OCI-LY7 (cell line): ENCODE measurements around the gene HPSE2. TPM values are rescaled to one million over a fixed set of nuclear protein-coding genes. Genes with fewer than 3 reads are reported as not detected.

Experiments used
- BruUV-seq: library from RNA; stranded (reverse); fragments of 400-500 nt; replicated peaks from 2 replicates; lab custom pipeline; 2021; lab: Mats Ljungman, UMichigan
- CTCF ChIA-PET: fragments of 300-600 bp; sonication (Branson Sonifier 250); formaldehyde crosslinking; loops from one replicate; lab custom pipeline; 2022; ENCODE audit warnings: antibody characterized with exemption; ENCODE audit not compliant: unreplicated experiment; lab: Charles Lee
- POLR2A ChIA-PET: fragments of 300-600 bp; sonication (Branson Sonifier 250); formaldehyde crosslinking; loops from one replicate; lab custom pipeline; 2022; ENCODE audit warnings: antibody characterized with exemption; lab: Charles Lee
- DNase-seq: peaks from one replicate; pipeline ENCODE4 v3.0.0-alpha.2; 2015; ENCODE audit warnings: low spot score
- H2AFZ ChIP-seq: fragments of 200-600 bp; sonication (generic), shearing (Covaris generic); 2 replicates; pipeline ENCODE4 v1.6.1; 2014; ENCODE audit warnings: mild to moderate bottlenecking, antibody characterized with exemption, low read length, moderate library complexity
- H3K27ac ChIP-seq: fragments of 200-600 bp; sonication (generic); 2 replicates; pipeline ENCODE4 v1.5.1; 2014; ENCODE audit warnings: mixed run types, low read depth, mild to moderate bottlenecking, moderate library complexity, low read length, inconsistent platforms; ENCODE audit not compliant: poor library complexity, severe bottlenecking
- H3K36me3 ChIP-seq: fragments of 200-600 bp; sonication (generic); 2 replicates; pipeline ENCODE4 v1.6.1; 2014; ENCODE audit warnings: mild to moderate bottlenecking, antibody characterized with exemption, low read length, moderate library complexity, mixed read lengths; ENCODE audit not compliant: insufficient read depth
- H3K4me1 ChIP-seq: fragments of 200-600 bp; sonication (generic); 2 replicates; pipeline ENCODE4 v1.5.1; 2014; ENCODE audit warnings: mild to moderate bottlenecking, low read length; ENCODE audit not compliant: insufficient read depth, poor library complexity, severe bottlenecking
- H3K4me2 ChIP-seq: fragments of 200-600 bp; sonication (generic); 2 replicates; pipeline ENCODE4 v1.6.1; 2014; ENCODE audit warnings: mild to moderate bottlenecking, low read length
- H3K4me3 ChIP-seq: fragments of 200-600 bp; sonication (generic); 2 replicates; pipeline ENCODE4 v1.5.1; 2014; ENCODE audit warnings: mild to moderate bottlenecking, low read depth, low read length; ENCODE audit not compliant: poor library complexity, severe bottlenecking
- H3K79me2 ChIP-seq: fragments of 200-600 bp; sonication (generic); 2 replicates; pipeline ENCODE4 v1.6.1; 2016; ENCODE audit warnings: low read depth, mild to moderate bottlenecking, low read length, moderate library complexity, mixed read lengths; ENCODE audit not compliant: insufficient read depth
- H3K9me2 ChIP-seq: fragments of 200-600 bp; sonication (generic); 2 replicates; pipeline ENCODE4 v1.6.1; 2016; ENCODE audit warnings: mild to moderate bottlenecking, low read length, mixed read lengths; ENCODE audit not compliant: insufficient read depth
- H3K9me3 ChIP-seq: fragments of 200-600 bp; sonication (generic); 2 replicates; pipeline ENCODE4 v1.6.1; 2014; ENCODE audit warnings: mild to moderate bottlenecking, mixed run types, low read length, mixed read lengths
- H4K20me1 ChIP-seq: fragments of 200-600 bp; sonication (generic); 2 replicates; pipeline ENCODE4 v1.6.1; 2014; ENCODE audit warnings: mild to moderate bottlenecking, antibody characterized with exemption, low read length, moderate library complexity, mixed read lengths; ENCODE audit not compliant: insufficient read depth
- EZH2phosphoT487 ChIP-seq: fragments of 200-600 bp; sonication (generic); IDR thresholded peaks from 2 replicates; pipeline ENCODE4 v1.6.1; 2018; ENCODE audit warnings: low read depth, borderline replicate concordance, mild to moderate bottlenecking, mixed run types, antibody characterized with exemption, low read length, moderate library complexity, mixed read lengths
- intact Hi-C: fragments of 100-400 bp; cut with micrococcal nuclease; formaldehyde crosslinking; loops from one replicate; pipeline ENCODE4 v1.10.0; 2022; ENCODE audit not compliant: unreplicated experiment
- total RNA-seq, 2 experiments: library from RNA; depleted of rRNA in 1 of 2; stranded (reverse); fragments of >200 nt in 1 of 2; shearing (Covaris generic) in 1 of 2; gene quantifications; 2 replicates each; pipeline ENCODE4 v1.2.3, GENCODE V29; 2014 to 2022
- TF ChIP-seq, protein P1 (sequence below): fragments of 200-600 bp; sonication (generic); conservative IDR thresholded peaks from 2 replicates; pipeline ENCODE4 v1.5.1; 2014; ENCODE audit warnings: mild to moderate bottlenecking, antibody characterized with exemption, low read length, moderate library complexity, mixed read lengths

HPSE2 gene
- total RNA-seq, 2 experiments from 2014 or later: not detected

DNA sequence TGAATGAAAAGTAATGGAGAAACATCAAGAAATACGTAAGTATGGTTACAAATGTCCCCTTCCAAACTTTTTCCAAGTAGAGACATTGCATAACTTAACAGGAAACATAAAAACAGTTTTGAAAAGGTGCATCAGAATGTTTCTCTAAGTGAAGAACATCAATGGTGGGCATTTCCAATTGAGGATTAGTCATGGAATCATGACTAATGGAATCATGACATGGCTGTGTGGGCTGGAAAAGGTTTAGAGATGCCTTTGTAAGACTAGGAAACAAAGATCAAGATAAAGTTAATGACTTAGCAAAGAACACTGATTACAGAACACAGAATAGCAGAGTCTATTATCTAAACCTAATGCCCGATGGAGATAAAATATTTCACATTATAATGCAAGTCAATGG, 272.0 kb downstream of the HPSE2 start:
- Histone ChIP-seq H4K20me1 (no peaks in the 10 kb centered on the region), H3K4me1 (no peaks in the 10 kb centered on the region), H3K4me2 (no peak overlapping the region), H3K9me3 (no peaks in the 10 kb centered on the region), H3K27ac (no peak overlapping the region), H3K9me2 (no peaks in the 10 kb centered on the region), H3K36me3 (no peaks in the 10 kb centered on the region), H2AFZ (no peak overlapping the region), H3K79me2 (no peaks in the 10 kb centered on the region), H3K4me3 (no peak overlapping the region)
- intact Hi-C loops: no loop called here
- ChIA-PET POLR2A (no interaction called here), CTCF (no interaction called here)
- no peak for TF ChIP-seq EZH2phosphoT487
- TF ChIP-seq, protein P1, sequence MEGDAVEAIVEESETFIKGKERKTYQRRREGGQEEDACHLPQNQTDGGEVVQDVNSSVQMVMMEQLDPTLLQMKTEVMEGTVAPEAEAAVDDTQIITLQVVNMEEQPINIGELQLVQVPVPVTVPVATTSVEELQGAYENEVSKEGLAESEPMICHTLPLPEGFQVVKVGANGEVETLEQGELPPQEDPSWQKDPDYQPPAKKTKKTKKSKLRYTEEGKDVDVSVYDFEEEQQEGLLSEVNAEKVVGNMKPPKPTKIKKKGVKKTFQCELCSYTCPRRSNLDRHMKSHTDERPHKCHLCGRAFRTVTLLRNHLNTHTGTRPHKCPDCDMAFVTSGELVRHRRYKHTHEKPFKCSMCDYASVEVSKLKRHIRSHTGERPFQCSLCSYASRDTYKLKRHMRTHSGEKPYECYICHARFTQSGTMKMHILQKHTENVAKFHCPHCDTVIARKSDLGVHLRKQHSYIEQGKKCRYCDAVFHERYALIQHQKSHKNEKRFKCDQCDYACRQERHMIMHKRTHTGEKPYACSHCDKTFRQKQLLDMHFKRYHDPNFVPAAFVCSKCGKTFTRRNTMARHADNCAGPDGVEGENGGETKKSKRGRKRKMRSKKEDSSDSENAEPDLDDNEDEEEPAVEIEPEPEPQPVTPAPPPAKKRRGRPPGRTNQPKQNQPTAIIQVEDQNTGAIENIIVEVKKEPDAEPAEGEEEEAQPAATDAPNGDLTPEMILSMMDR: no peak
- BruUV-seq: no TSS peak
- no peak for DNase-seq

GRCh38 chr10:98959379-98959778, 276.3 kb downstream of the HPSE2 start:
- DNase-seq: no peak
- ChIA-PET POLR2A (interaction anchor here (0.7 kb wide), 1 partner anchor 10 kb away, joined by 8 read pairs; no protein-coding TSS in a partner anchor), CTCF (no interaction called here)
- no peaks in the 10 kb centered on the region for H3K9me2 ChIP-seq
- H3K9me3 ChIP-seq: no peaks in the 10 kb centered on the region
- no peaks in the 10 kb centered on the region for H3K36me3 ChIP-seq
- intact Hi-C loops: no loop called here
- H3K27ac ChIP-seq: no peak overlapping the region
- H3K4me1 ChIP-seq: no peaks in the 10 kb centered on the region
- H3K4me2 ChIP-seq: no peak overlapping the region
- TF ChIP-seq, protein P1: no peak
- TF ChIP-seq EZH2phosphoT487: no peak
- no TSS peak for BruUV-seq
- H3K79me2 ChIP-seq: no peaks in the 10 kb centered on the region
- no peaks in the 10 kb centered on the region for H4K20me1 ChIP-seq
- H2AFZ ChIP-seq: no peak overlapping the region
- H3K4me3 ChIP-seq: no peak overlapping the region

DNA sequence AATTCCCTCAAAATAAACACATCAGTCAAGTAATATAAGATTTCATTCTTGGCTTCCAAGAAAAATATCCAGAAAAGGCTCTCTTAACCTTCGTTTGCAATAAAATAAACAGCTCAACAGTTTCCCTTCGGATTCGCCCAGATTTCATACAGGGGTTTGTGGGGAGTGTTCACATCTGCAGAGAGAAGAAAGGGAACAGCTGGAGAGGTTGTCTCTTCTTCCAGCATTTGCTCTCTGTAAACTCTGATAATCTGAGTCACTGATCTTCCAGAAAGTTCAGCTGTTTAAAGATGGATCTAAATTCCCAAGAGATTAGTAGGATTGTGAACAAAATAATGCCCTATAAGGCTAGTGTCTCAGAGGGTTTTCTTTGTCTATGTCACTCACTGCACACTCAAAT, 277.9 kb downstream of the HPSE2 start:
- intact Hi-C loops: no loop called here
- no peaks in the 10 kb centered on the region for H3K36me3 ChIP-seq
- ChIA-PET CTCF (no interaction called here), POLR2A (no interaction called here)
- no peaks in the 10 kb centered on the region for H4K20me1 ChIP-seq
- no TSS peak for BruUV-seq
- no peak overlapping the region for H2AFZ ChIP-seq
- no peak overlapping the region for H3K4me2 ChIP-seq
- H3K4me1 ChIP-seq: no peaks in the 10 kb centered on the region
- H3K27ac ChIP-seq: no peak overlapping the region
- no peaks in the 10 kb centered on the region for H3K9me2 ChIP-seq
- no peaks in the 10 kb centered on the region for H3K79me2 ChIP-seq
- DNase-seq: no peak
- TF ChIP-seq, protein P1: no peak
- no peak for TF ChIP-seq EZH2phosphoT487
- no peak overlapping the region for H3K4me3 ChIP-seq
- no peaks in the 10 kb centered on the region for H3K9me3 ChIP-seq
